Psoas muscle (tissue), 8 donors: ENCODE measurements around the gene LYPD8. TPM values are rescaled to one million over a fixed set of nuclear protein-coding genes. Genes with fewer than 3 reads are reported as not detected.

ENCODE experiments used
- ATAC-seq, 4 donors: fragments of 200-7000 bp; cut with Tn5 transposase; one replicate each; pipeline ENCODE4 v1.9.1; 2020; ENCODE audit warnings: moderate library complexity in 3 of 4, mild to moderate bottlenecking in 2 of 4
- DNase-seq, 2 donors: peaks; one replicate each; pipeline ENCODE4 v3.0.0-alpha.2; 2020
- H3K27ac ChIP-seq: fragments of 200-600 bp; one replicate; pipeline ENCODE4 v1.8.0; 2022
- H3K27me3 ChIP-seq, 3 donors: fragments of 200-600 bp in 1 of 3; one replicate each; pipeline versions ENCODE4 v1.6.1 to v1.8.0; 2013 to 2022; ENCODE audit warnings: low read length in 2 of 3, mild to moderate bottlenecking in 2 of 3, moderate library complexity in 1 of 3; ENCODE audit not compliant: insufficient read depth in 3 of 3
- H3K36me3 ChIP-seq, 2 donors: fragments of 200-600 bp in 1 of 2; one replicate each; pipeline versions ENCODE4 v1.6.1 to v1.8.0; 2013 to 2022; ENCODE audit warnings: low read depth in 1 of 2, mild to moderate bottlenecking in 1 of 2, moderate library complexity in 1 of 2; ENCODE audit not compliant: insufficient read depth in 1 of 2
- H3K4me1 ChIP-seq: fragments of 200-600 bp; one replicate; pipeline ENCODE4 v1.8.0; 2022
- H3K4me3 ChIP-seq: fragments of 200-600 bp; one replicate; pipeline ENCODE4 v1.8.0; 2022; ENCODE audit warnings: mild to moderate bottlenecking
- H3K9me3 ChIP-seq: fragments of 200-600 bp; one replicate; pipeline ENCODE4 v1.8.0; 2022
- CTCF ChIP-seq: fragments of 200-600 bp; IDR thresholded peaks from one replicate; pipeline ENCODE4 v1.8.0; 2022; ENCODE audit warnings: antibody characterized with exemption
- WGBS, 3 donors: extraction: QIAGEN DNeasy Blood & Tissue Kit; methylation state at CpG; one replicate each; pipeline versions ENCODE4 v1.1.6 to v1.1.7; 2013; 5-methylcytosine and 5-hydroxymethylcytosine counted together
- intact Hi-C, 2 donors: fragments of 100-400 bp; cut with DNase I; formaldehyde crosslinking; loops; one replicate each; pipeline versions ENCODE4 v1.11.0 to v1.14.2; 2022
- polyA plus RNA-seq, 3 donors: library from polyadenylated mRNA; stranded (reverse); fragments of 200-250 nt; gene quantifications; one replicate each; pipeline ENCODE4 v1.2.3, GENCODE V29; 2013
- total RNA-seq, 4 donors: library from RNA; stranded (reverse); fragmentation: NEBNext Ultra II Directional in 2 of 4; extraction: Animal tissue kit (Norgen Biotek cat#: 25700) in 2 of 4; gene quantifications; one replicate each; pipeline versions ENCODE4 v1.2.1 to v1.2.4, GENCODE V29; 2021 to 2023
- donor health status: healthy with polysubstance abuse.
- donor health status: DM: no; HTN: no; CAD: no; lungs with moderate emphysema.
- donor health status: Bipolar disorder and iron deficiency.
- donor health status: healthy.
- donor health status: DM: yes; HTN: yes; CAD: no.
- donor health status: DM: no; HTN: no; CAD: no.
- donor health status: DM: no; HTN: no; CAD: no.
- donor health status: DM: yes; HTN: yes; CAD: no.

Gene LYPD8
- total and polyA plus RNA-seq, 7 donors = not detected

DNA sequence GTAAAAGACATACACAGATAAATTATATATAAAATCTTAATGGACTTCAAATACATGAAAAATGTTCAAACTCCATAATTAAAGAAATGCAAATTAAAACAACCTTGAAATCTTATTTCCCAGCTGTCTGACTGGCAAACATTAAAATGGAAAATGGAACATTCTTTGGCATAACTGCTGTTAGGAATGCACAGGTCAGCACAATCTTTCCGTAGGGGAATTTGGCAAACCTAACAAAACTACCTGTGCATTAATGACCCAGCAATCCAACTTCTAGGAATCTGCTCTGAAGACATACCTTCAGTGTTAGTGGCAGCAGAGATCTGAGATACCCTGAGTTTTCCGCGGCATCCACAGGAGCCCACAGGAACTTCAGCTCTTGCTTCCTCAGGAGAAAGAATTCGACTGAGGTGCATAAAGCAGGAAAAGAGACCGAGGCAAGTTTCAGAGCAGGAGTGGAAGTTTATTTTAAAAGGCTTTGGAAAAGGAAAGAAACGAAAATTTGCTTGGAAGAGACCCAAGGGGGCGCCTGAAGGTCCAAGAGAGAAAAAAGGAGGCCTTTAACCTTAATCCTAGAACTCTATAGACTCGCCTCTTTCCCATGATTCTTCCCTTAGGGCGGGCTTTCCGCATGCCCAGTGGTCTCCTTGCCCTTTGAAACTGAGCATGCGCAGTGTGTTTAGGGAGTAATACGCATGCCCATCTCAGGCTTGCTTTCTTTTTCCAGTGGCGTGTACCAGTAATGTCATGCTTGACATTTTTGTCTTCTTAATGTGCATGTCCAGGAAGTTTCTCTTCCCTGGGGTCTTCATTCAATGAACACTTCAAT is 24.8 kb downstream of the LYPD8 start:
- Histone ChIP-seq H3K27ac (no peak overlapping the region), H3K4me3 (no peak overlapping the region), H3K36me3 (no peaks in the 10 kb centered on the region), H3K4me1 (no peaks in the 10 kb centered on the region), H3K9me3 (no peaks in the 10 kb centered on the region), H3K27me3 (no peaks in the 10 kb centered on the region)
- WGBS, 3 donors = 67 to 72% (median 69%) methylated on average over 13 of the region's 13 CpGs
- ATAC-seq = no peak
- DNase-seq = no peak
- no peak for TF ChIP-seq CTCF
- intact Hi-C loops = no loop called here

GRCh38 chr1:248714248-248714647 is 41.3 kb downstream of the LYPD8 start:
- Histone ChIP-seq H3K27me3 (no peaks in the 10 kb centered on the region), H3K36me3 (no peaks in the 10 kb centered on the region), H3K27ac (no peak overlapping the region), H3K4me3 (no peak overlapping the region), H3K4me1 (no peaks in the 10 kb centered on the region), H3K9me3 (peaks cover 4% of the 10 kb centered on the region)
- TF ChIP-seq CTCF = no peak
- 31 to 41% (median 38%) methylated on average over 3 of the region's 3 CpGs for WGBS, 3 donors
- ATAC-seq (no peak), DNase-seq (no peak)
- intact Hi-C loops = no loop called here

DNA sequence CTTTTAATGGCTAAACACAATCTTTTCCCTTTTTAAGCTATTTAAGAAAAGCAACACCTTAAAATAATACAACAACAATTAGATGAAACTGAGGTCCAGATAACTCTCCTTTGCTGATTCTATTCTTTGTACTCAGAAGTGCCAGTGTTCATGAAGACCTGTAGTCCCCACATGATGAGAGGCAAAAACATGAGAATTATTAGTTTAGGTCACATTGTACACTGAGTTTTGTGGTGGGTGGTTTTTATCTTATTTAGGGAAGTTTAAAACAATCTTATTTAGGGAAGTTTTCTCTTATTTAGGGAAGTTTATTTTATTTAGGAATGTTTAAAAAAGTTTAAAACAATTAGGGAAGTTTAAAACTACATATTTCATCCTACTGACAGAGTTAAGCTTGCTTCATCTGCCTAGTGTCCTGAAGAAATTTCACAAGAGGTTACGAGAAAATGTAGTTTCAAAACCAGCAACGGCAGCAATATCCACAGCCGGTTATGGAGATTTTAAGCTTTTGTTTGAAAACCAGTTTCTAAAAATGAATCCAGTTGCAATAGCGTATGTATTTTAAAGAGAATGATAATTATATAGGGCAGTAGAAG is 45.2 kb downstream of the LYPD8 start:
- H3K9me3 ChIP-seq = no peaks in the 10 kb centered on the region
- no peak overlapping the region for H3K4me3 ChIP-seq
- peaks cover 0 to 2% (median 0%) of the 10 kb centered on the region in 3 donors for H3K27me3 ChIP-seq
- H3K4me1 ChIP-seq = no peaks in the 10 kb centered on the region
- ATAC-seq (no peak), DNase-seq (no peak)
- TF ChIP-seq CTCF = no peak
- 80 to 87% (median 81%) methylated on average over 4 of the region's 4 CpGs for WGBS, 3 donors
- no peak overlapping the region for H3K27ac ChIP-seq
- intact Hi-C loops = no loop called here
- H3K36me3 ChIP-seq = no peaks in the 10 kb centered on the region

GRCh38 chr1:248704606-248705005 is 51.0 kb downstream of the LYPD8 start:
- Histone ChIP-seq H3K4me1 (no peaks in the 10 kb centered on the region), H3K27me3 (peaks cover 0 to 4% (median 0%) of the 10 kb centered on the region in 3 donors), H3K36me3 (no peaks in the 10 kb centered on the region), H3K4me3 (no peak overlapping the region), H3K27ac (no peak overlapping the region), H3K9me3 (no peaks in the 10 kb centered on the region)
- ATAC-seq = no peak
- WGBS, 3 donors = 49 to 62% (median 52%) methylated on average over 1 to 2 of the region's 2 CpGs
- intact Hi-C loops = no loop called here
- no peak for TF ChIP-seq CTCF
- DNase-seq = no peak
